HepG2 (cell line): ENCODE data around the gene TCFL5. TPM values are rescaled to one million over a fixed set of nuclear protein-coding genes. Genes with fewer than 3 reads are reported as not detected.

Experiments used
- ATAC-seq: fragments of 200-7000 bp; cut with Tn5 transposase; 3 replicates; pipeline ENCODE4 v1.9.1; 2020; ENCODE audit warnings: mild to moderate bottlenecking, moderate library complexity
- BruUV-seq: library from RNA; stranded (reverse); fragments of 400-500 nt; replicated peaks from 2 replicates; lab custom pipeline; 2021; lab: Mats Ljungman, UMichigan
- CTCF ChIA-PET: fragments of 300-600 bp; formaldehyde crosslinking; extraction: SDS; loops from one replicate; lab custom pipeline; 2021; ENCODE audit warnings: low total read pairs, inconsistent platforms, low intra/inter-chr PET ratio; lab: Yijun Ruan, JAX
- POLR2A ChIA-PET: fragments of 350-600 bp; sonication (Branson Sonifier 250); formaldehyde crosslinking; loops from one replicate; lab custom pipeline; 2020; ENCODE audit warnings: antibody characterized with exemption, inconsistent platforms; lab: Yijun Ruan, JAX
- DNase-seq: peaks from one replicate; pipeline ENCODE4 v3.0.0-alpha.2; 2015; ENCODE audit warnings: low spot score
- FAIRE-seq: peaks from 3 replicates; lab custom pipeline; 2011; peaks lifted over from hg19 to GRCh38; lab: Jason Lieb, UNC
- H2AFZ ChIP-seq: one replicate; pipeline ENCODE4 v1.6.1; 2011; ENCODE audit warnings: low read length, inconsistent platforms
- H3K27ac ChIP-seq: fragments of 300-600 bp; 3 replicates; pipeline ENCODE4 v1.8.0; 2011; ENCODE audit warnings: mixed run types, mild to moderate bottlenecking, mixed read lengths, low read length, inconsistent platforms; ENCODE audit not compliant: insufficient read depth; ENCODE audit errors: extremely low read length
- H3K27me3 ChIP-seq, 2 experiments: fragments of 200-600 bp in 1 of 2; 2 replicates in 1 of 2; 3 replicates in 1 of 2; pipeline versions ENCODE4 v1.6.0 to v1.8.0; 2011; ENCODE audit warnings: low read length in 2 of 2, mild to moderate bottlenecking in 2 of 2, moderate library complexity in 2 of 2, inconsistent platforms in 1 of 2; ENCODE audit not compliant: insufficient read depth in 2 of 2, control insufficient read depth in 1 of 2
- H3K36me3 ChIP-seq, 2 experiments: fragments of 200-600 bp in 1 of 2; replicated peaks in 1 of 2; 2 replicates in 1 of 2; 3 replicates in 1 of 2; pipeline versions ENCODE4 v1.5.1 to v1.8.0; 2011; ENCODE audit warnings: low read length in 2 of 2, inconsistent platforms in 1 of 2; ENCODE audit not compliant: insufficient read depth in 2 of 2, control insufficient read depth in 1 of 2
- H3K4me1 ChIP-seq: 2 replicates; pipeline ENCODE4 v1.5.1; 2012; ENCODE audit warnings: low read length, inconsistent platforms; ENCODE audit not compliant: insufficient read depth
- H3K4me2 ChIP-seq: 2 replicates; pipeline ENCODE4 v1.6.0; 2011; ENCODE audit warnings: low read depth, low read length, inconsistent platforms
- H3K4me3 ChIP-seq, 3 experiments: fragments of 200-600 bp in 1 of 3; sonication (generic), shearing (Covaris generic) in 1 of 3; replicated peaks in 1 of 3; 2 replicates each; pipeline ENCODE4 v1.5.1; 2011 to 2016; ENCODE audit warnings: low read length in 3 of 3, inconsistent platforms in 2 of 3, low read depth in 2 of 3, mild to moderate bottlenecking in 2 of 3, control low read depth in 1 of 3, mixed read lengths in 1 of 3; ENCODE audit not compliant: insufficient read depth in 1 of 3
- H3K79me2 ChIP-seq: one replicate; pipeline ENCODE4 v1.6.1; 2011; ENCODE audit warnings: low read length, inconsistent platforms; ENCODE audit not compliant: insufficient read depth
- H3K9ac ChIP-seq: 2 replicates; pipeline ENCODE4 v1.6.0; 2011; ENCODE audit warnings: mild to moderate bottlenecking, low read depth, low read length, inconsistent platforms; ENCODE audit not compliant: insufficient read depth
- H3K9me3 ChIP-seq: 2 replicates; pipeline ENCODE4 v1.5.1; 2012; ENCODE audit warnings: mild to moderate bottlenecking, low read length
- H4K20me1 ChIP-seq: 2 replicates; pipeline ENCODE4 v1.6.0; 2011; ENCODE audit warnings: inconsistent platforms, mild to moderate bottlenecking, low read length, moderate library complexity; ENCODE audit not compliant: insufficient read depth
- AGO2 ChIP-seq: fragments of 200-400 bp; formaldehyde crosslinking; optimal IDR thresholded peaks from 2 replicates; pipeline ENCODE3; 2017; ENCODE audit warnings: mild to moderate bottlenecking, low read depth, low read length, moderate library complexity
- AKAP8 ChIP-seq: sonication (generic); formaldehyde crosslinking; IDR thresholded peaks from 2 replicates; pipeline ENCODE4 v1.5.1; 2020; ENCODE audit warnings: mild to moderate bottlenecking, missing genetic modification reagents
- FIP1L1 ChIP-seq: fragments of 200-400 bp; formaldehyde crosslinking; IDR thresholded peaks from 2 replicates; pipeline ENCODE4 v1.6.1; 2018; ENCODE audit warnings: low read depth, mild to moderate bottlenecking, low read length, moderate library complexity, borderline replicate concordance; ENCODE audit not compliant: insufficient read depth
- HHEX ChIP-seq: IDR thresholded peaks from 2 replicates; pipeline ENCODE4 v1.6.1; 2016; ENCODE audit warnings: control low read depth
- HNRNPL ChIP-seq: fragments of 200-400 bp; formaldehyde crosslinking; IDR thresholded peaks from 2 replicates; pipeline ENCODE4 v1.6.1; 2017; ENCODE audit warnings: mild to moderate bottlenecking, low read depth, low read length
- MTA1 ChIP-seq: sonication (generic); formaldehyde crosslinking; IDR thresholded peaks from 2 replicates; pipeline ENCODE4 v1.4.0; 2020; ENCODE audit warnings: missing genetic modification reagents, mild to moderate bottlenecking, borderline replicate concordance
- NCOA1 ChIP-seq: sonication (generic); formaldehyde crosslinking; IDR thresholded peaks from 2 replicates; pipeline ENCODE4 v1.9.0; 2021; ENCODE audit warnings: missing genetic modification reagents
- NR2F2 ChIP-seq: IDR thresholded peaks from 2 replicates; pipeline ENCODE4 v1.6.1; 2012; ENCODE audit warnings: low read depth, inconsistent platforms, borderline replicate concordance
- PAWR ChIP-seq: sonication (generic); formaldehyde crosslinking; IDR thresholded peaks from 2 replicates; pipeline ENCODE4 v1.4.0; 2020; ENCODE audit warnings: missing genetic modification reagents, mild to moderate bottlenecking, borderline replicate concordance
- RBM39 ChIP-seq: fragments of 200-400 bp; formaldehyde crosslinking; IDR thresholded peaks from one replicate; pipeline ENCODE4 v1.6.1; 2018; ENCODE audit warnings: antibody characterized with exemption, mild to moderate bottlenecking, low read depth, low read length; ENCODE audit not compliant: poor library complexity, severe bottlenecking
- SIX4 ChIP-seq: sonication (generic); formaldehyde crosslinking; IDR thresholded peaks from 2 replicates; pipeline ENCODE4 v1.4.0; 2020; ENCODE audit warnings: missing genetic modification reagents
- SOX13 ChIP-seq, 3 experiments: fragments of 450-650 bp in 1 of 3; sonication (generic) in 1 of 3; formaldehyde crosslinking in 1 of 3; IDR thresholded peaks in 2 of 3; conservative IDR thresholded peaks in 1 of 3; 2 replicates each; pipeline versions ENCODE4 v1.5.0 to v1.6.1; 2016 to 2020; ENCODE audit warnings: antibody characterized with exemption in 1 of 3, mild to moderate bottlenecking in 1 of 3, missing compliant biosample characterization in 1 of 3, missing genetic modification reagents in 1 of 3, moderate library complexity in 1 of 3
- ZC3H4 ChIP-seq: sonication (generic); formaldehyde crosslinking; IDR thresholded peaks from 2 replicates; pipeline ENCODE4 v1.4.0; 2020; ENCODE audit warnings: missing genetic modification reagents, borderline replicate concordance
- ZFP36L2 ChIP-seq: sonication (generic); formaldehyde crosslinking; IDR thresholded peaks from 2 replicates; pipeline ENCODE4 v1.4.0; 2020; ENCODE audit warnings: missing genetic modification reagents
- ZNF263 ChIP-seq: sonication (generic); formaldehyde crosslinking; IDR thresholded peaks from 2 replicates; pipeline ENCODE4 v1.4.0; 2020; ENCODE audit warnings: missing genetic modification reagents
- ZNF768 ChIP-seq: sonication (generic); formaldehyde crosslinking; IDR thresholded peaks from 2 replicates; pipeline ENCODE4 v1.4.0; 2020; ENCODE audit warnings: missing genetic modification reagents
- WGBS: methylation state at CpG from one replicate; pipeline ENCODE4 v1.1.6; 2017; ENCODE audit warnings: low lambda C conversion rate; 5-methylcytosine and 5-hydroxymethylcytosine counted together
- in situ Hi-C: cut with HindIII; loops from 2 replicates; pipeline ENCODE4 v1.10.0; 2017; ENCODE audit warnings: low pct_unique_long_range_greater_than_20kb; ENCODE audit not compliant: extremely low pct_ligation_motif_present
- intact Hi-C: fragments of 100-400 bp; cut with micrococcal nuclease; formaldehyde crosslinking; loops from one replicate; pipeline ENCODE4 v1.10.0; 2022; ENCODE audit not compliant: unreplicated experiment
- polyA plus RNA-seq, 8 experiments: library from polyadenylated mRNA; depleted of rRNA in 3 of 8; stranded (reverse) in 7 of 8; unstranded in 1 of 8; fragments of >200 nt; fragmentation: Illumina TruSeq in 4 of 8; extraction: Trizol in 4 of 8; gene quantifications; 2 replicates each; pipeline versions ENCODE4 v1.2.1 to v1.2.3, GENCODE V29; 2011 to 2016; ENCODE audit warnings: low read depth in 4 of 8, missing spikeins in 1 of 8, mixed read lengths in 1 of 8; ENCODE audit not compliant: insufficient read depth in 1 of 8
- total RNA-seq, 5 experiments: library from RNA; depleted of rRNA; stranded (reverse); fragments of >200 nt; fragmentation: Illumina TruSeq; extraction: Trizol; gene quantifications; 2 replicates each; pipeline ENCODE4 v1.2.3, GENCODE V29; 2016; ENCODE audit warnings: low read depth in 1 of 5
- TF ChIP-seq, protein P1 (sequence below): sonication (generic); formaldehyde crosslinking; IDR thresholded peaks from 2 replicates; pipeline ENCODE4 v1.9.0; 2021; ENCODE audit warnings: missing genetic modification reagents, borderline replicate concordance
- TF ChIP-seq, protein P2 (sequence below): sonication (generic); formaldehyde crosslinking; IDR thresholded peaks from 2 replicates; pipeline ENCODE4 v1.4.0; 2020; ENCODE audit warnings: missing genetic modification reagents, borderline replicate concordance
- TF ChIP-seq, protein P3 (sequence below): sonication (generic); formaldehyde crosslinking; IDR thresholded peaks from 2 replicates; pipeline ENCODE4 v1.9.0; 2022; ENCODE audit warnings: low read depth, missing genetic modification reagents

The TCFL5 gene
- total and polyA plus RNA-seq, 2 of the 13 experiments (the other 11 are each of a cell fraction or from before 2014, with no cell fraction given): 14.8 to 20.0 TPM

DNA sequence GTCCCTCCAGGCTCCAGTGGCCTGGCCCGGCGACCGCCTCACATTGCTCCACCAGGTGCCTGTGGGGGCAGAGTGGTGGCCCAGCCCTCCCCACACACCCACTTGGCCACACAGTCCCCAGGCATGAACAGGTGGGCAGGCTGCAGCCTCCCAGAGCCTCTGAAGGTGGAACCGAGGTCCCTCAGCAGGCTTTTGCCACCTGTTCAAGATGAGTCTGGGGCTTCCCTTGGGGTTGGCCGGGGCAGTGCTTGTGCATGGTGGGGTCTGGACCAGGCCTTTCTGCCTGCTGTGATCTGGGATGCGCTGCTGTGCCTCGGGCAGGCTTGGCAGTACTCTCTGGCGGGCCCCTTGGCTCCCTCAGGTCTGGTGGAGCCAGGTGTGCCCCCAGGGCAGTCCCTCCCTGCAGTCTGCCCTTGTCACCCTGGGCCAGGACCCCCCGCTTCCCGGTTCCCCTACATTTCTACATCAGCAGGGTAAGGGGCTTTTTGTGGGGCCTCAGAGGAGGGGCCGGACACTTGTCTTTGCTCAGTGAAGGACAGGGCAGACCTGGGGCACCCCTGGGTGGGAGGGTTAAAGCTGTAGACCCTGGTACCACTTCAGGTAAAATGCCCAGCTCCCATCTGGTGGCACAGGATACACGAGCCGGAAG, 47.4 kb downstream of the TCFL5 start:
- H3K9me3 ChIP-seq: no peaks in the 10 kb centered on the region
- peak overlapping the region; percentile 27 for H3K27ac ChIP-seq
- BruUV-seq: no TSS peak
- peaks cover 37% of the 10 kb centered on the region for H3K4me1 ChIP-seq
- peaks cover 6% of the 10 kb centered on the region for H3K79me2 ChIP-seq
- no peak overlapping the region for H3K9ac ChIP-seq
- ChIA-PET CTCF (no interaction called here), POLR2A (interaction anchor here (1.2 to 6.8 kb wide), 6 partner anchors 9 to 147 kb away, joined by 5 to 64 read pairs (median 14); partner anchors contain the start of genes MRGBP, OGFR and TCFL5)
- in situ Hi-C loops: no loop called here
- H2AFZ ChIP-seq: no peak overlapping the region
- intact Hi-C loops: no loop called here
- WGBS: 91% methylated on average over 10 of the region's 13 CpGs
- ATAC-seq (no peak), DNase-seq (no peak), FAIRE-seq (no peak)
- H4K20me1 ChIP-seq: peaks cover 4% of the 10 kb centered on the region; the same call in 1 of the 2 replicates
- no peak overlapping the region for H3K4me3 ChIP-seq
- H3K27me3 ChIP-seq: no peaks in the 10 kb centered on the region
- no peak overlapping the region for H3K4me2 ChIP-seq
- peaks cover 25 to 44% of the 10 kb centered on the region in 2 experiments for H3K36me3 ChIP-seq
- TF ChIP-seq ZFP36L2 (no peak), RBM39 (peak; percentile 75), PAWR (CRISPR knock-in tag) (no peak), ZC3H4 (CRISPR knock-in tag) (peak; percentile 19; the same call in 1 of the 2 replicates), MTA1 (CRISPR knock-in tag) (0 out of 2 replicates have a peak, but pooled peaks have one; percentile 41), FIP1L1 (peak; percentile 84; the same call in 1 of the 2 replicates), AGO2 (peak; percentile 94), HHEX (CRISPR knock-in tag) (no peak), ZNF263 (0 out of 2 replicates have a peak, but pooled peaks have one; percentile 25), SOX13 (IDR thresholded peaks at IDR 0.05) (0 out of 2 replicates have a peak, but pooled peaks have one; percentile 24), SOX13 (CRISPR knock-in tag; conservative IDR thresholded peaks at IDR 0.05 in 1 of 2, IDR thresholded peaks at IDR 0.05 in 1 of 2) (no peak), AKAP8 (peak; percentile 82; the same call in 1 of the 2 replicates), NCOA1 (CRISPR knock-in tag) (peak; percentile 30; the same call in 1 of the 2 replicates), ZNF768 (CRISPR knock-in tag) (0 out of 2 replicates have a peak, but pooled peaks have one; percentile 5), HNRNPL (0 out of 2 replicates have a peak, but pooled peaks have one; percentile 54), SIX4 (CRISPR knock-in tag) (no peak), NR2F2 (peak; percentile 21; the same call in 1 of the 2 replicates)
- TF ChIP-seq, protein P1, sequence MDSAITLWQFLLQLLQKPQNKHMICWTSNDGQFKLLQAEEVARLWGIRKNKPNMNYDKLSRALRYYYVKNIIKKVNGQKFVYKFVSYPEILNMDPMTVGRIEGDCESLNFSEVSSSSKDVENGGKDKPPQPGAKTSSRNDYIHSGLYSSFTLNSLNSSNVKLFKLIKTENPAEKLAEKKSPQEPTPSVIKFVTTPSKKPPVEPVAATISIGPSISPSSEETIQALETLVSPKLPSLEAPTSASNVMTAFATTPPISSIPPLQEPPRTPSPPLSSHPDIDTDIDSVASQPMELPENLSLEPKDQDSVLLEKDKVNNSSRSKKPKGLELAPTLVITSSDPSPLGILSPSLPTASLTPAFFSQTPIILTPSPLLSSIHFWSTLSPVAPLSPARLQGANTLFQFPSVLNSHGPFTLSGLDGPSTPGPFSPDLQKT: peak; percentile 63; the same call in 1 of the 2 replicates
- TF ChIP-seq, protein P2, sequence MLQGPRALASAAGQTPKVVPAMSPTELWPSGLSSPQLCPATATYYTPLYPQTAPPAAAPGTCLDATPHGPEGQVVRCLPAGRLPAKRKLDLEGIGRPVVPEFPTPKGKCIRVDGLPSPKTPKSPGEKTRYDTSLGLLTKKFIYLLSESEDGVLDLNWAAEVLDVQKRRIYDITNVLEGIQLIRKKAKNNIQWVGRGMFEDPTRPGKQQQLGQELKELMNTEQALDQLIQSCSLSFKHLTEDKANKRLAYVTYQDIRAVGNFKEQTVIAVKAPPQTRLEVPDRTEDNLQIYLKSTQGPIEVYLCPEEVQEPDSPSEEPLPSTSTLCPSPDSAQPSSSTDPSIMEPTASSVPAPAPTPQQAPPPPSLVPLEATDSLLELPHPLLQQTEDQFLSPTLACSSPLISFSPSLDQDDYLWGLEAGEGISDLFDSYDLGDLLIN (CRISPR knock-in tag): 0 out of 2 replicates have a peak, but pooled peaks have one; percentile 35
- TF ChIP-seq, protein P3, sequence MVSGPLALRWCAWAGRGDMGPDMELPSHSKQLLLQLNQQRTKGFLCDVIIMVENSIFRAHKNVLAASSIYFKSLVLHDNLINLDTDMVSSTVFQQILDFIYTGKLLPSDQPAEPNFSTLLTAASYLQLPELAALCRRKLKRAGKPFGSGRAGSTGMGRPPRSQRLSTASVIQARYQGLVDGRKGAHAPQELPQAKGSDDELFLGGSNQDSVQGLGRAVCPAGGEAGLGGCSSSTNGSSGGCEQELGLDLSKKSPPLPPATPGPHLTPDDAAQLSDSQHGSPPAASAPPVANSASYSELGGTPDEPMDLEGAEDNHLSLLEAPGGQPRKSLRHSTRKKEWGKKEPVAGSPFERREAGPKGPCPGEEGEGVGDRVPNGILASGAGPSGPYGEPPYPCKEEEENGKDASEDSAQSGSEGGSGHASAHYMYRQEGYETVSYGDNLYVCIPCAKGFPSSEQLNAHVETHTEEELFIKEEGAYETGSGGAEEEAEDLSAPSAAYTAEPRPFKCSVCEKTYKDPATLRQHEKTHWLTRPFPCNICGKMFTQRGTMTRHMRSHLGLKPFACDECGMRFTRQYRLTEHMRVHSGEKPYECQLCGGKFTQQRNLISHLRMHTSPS: 0 out of 2 replicates have a peak, but pooled peaks have one; percentile 46
